ENCODE data around the gene PDGFD. TPM values are rescaled to one million over a fixed set of nuclear protein-coding genes. Genes with fewer than 3 reads are reported as not detected.

Gene PDGFD
- total RNA-seq, 1 donor from 2014 or later: 21.9 TPM

- H3K36me3 ChIP-seq: no peaks in the 10 kb centered on the region
- no peak for DNase-seq (ENCODE audit: extremely low spot score in 2 of 2)
- H3K4me3 ChIP-seq: no peak overlapping the region
- H3K4me1 ChIP-seq: peaks cover 11% of the 10 kb centered on the region
- no peaks in the 10 kb centered on the region for H3K9me3 ChIP-seq
- H3K27me3 ChIP-seq: no peaks in the 10 kb centered on the region
- TF ChIP-seq POLR2A (IDR thresholded peaks at IDR 0.05) (no peak), POLR2AphosphoS5 (IDR thresholded peaks at IDR 0.05; ENCODE audit: insufficient read depth in 1 of 2, low read depth in 1 of 2) (no peak), CTCF (IDR thresholded peaks at IDR 0.05) (no peak)
- intact Hi-C loops (cut with DNase I): no loop called here
- H3K27ac ChIP-seq: no peak overlapping the region
Observed at GRCh38 chr11:104061853-104062521, 102.0 kb downstream of the PDGFD start.

GRCh38 chr11:104060820-104061219 lies 103.1 kb downstream of the PDGFD start:
- no peaks in the 10 kb centered on the region for H3K36me3 ChIP-seq
- intact Hi-C loops (cut with DNase I): no loop called here
- H3K9me3 ChIP-seq: no peaks in the 10 kb centered on the region
- TF ChIP-seq POLR2AphosphoS5 (IDR thresholded peaks at IDR 0.05; ENCODE audit: insufficient read depth in 1 of 2, low read depth in 1 of 2) (no peak), CTCF (IDR thresholded peaks at IDR 0.05) (no peak), POLR2A (IDR thresholded peaks at IDR 0.05) (no peak)
- no peak overlapping the region for H3K27ac ChIP-seq
- H3K27me3 ChIP-seq: no peaks in the 10 kb centered on the region
- no peak for DNase-seq (ENCODE audit: extremely low spot score in 2 of 2)
- no peak overlapping the region for H3K4me3 ChIP-seq
- peaks cover 11% of the 10 kb centered on the region for H3K4me1 ChIP-seq

DNA sequence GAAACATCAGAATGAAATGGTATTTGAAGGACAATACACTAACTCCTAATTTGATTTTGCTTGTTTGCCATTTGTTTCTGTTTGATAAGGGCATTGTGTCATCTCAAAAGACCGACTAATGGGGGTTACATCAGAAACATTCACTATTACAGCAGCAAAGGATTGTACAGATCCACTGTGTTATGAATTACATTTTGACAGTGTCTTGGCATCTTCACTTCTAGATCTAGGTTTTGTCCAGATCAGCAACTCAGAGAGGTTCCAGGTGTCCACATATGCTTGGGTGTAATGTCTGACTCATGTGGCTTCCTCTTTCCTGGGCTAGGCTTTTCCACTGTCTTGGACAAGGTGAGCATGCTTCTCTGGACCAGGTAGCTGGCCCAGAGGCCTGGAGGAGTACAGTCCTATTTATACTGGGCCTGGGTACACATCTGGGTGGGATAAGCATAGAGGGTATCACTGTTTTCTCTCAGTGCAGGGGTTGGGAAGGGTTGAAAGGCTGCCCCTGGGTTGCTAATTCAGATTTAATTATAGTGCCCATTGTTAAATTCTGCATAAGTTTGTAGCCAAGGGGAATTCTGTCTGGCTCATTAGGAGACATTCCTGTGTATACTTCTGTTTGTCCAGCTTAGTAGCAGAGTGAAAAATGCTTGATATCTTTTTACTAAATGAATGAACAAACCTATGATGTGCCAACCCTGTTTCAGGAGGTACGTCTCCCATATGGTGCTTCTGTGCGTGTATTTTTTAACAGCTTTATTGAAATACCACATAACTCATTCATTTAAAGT lies 103.7 kb downstream of the PDGFD start:
- no peak for DNase-seq (ENCODE audit: extremely low spot score in 2 of 2)
- peaks cover 12% of the 10 kb centered on the region for H3K4me1 ChIP-seq
- no peak for TF ChIP-seq CTCF (IDR thresholded peaks at IDR 0.05)
- TF ChIP-seq POLR2A (IDR thresholded peaks at IDR 0.05): no peak
- TF ChIP-seq POLR2AphosphoS5 (IDR thresholded peaks at IDR 0.05; ENCODE audit: insufficient read depth in 1 of 2, low read depth in 1 of 2): no peak
- H3K9me3 ChIP-seq: no peaks in the 10 kb centered on the region
- H3K27me3 ChIP-seq: no peaks in the 10 kb centered on the region
- no peaks in the 10 kb centered on the region for H3K36me3 ChIP-seq
- no peak overlapping the region for H3K4me3 ChIP-seq
- H3K27ac ChIP-seq: no peak overlapping the region
- intact Hi-C loops (cut with DNase I): no loop called here

- Histone ChIP-seq H3K4me1 (peaks cover 23% of the 10 kb centered on the region), H3K4me3 (no peak overlapping the region), H3K36me3 (no peaks in the 10 kb centered on the region), H3K27me3 (no peaks in the 10 kb centered on the region), H3K27ac (no peak overlapping the region), H3K9me3 (no peaks in the 10 kb centered on the region)
- DNase-seq (ENCODE audit: extremely low spot score in 2 of 2): no peak
- TF ChIP-seq POLR2AphosphoS5 (IDR thresholded peaks at IDR 0.05; ENCODE audit: insufficient read depth in 1 of 2, low read depth in 1 of 2) (no peak), POLR2A (IDR thresholded peaks at IDR 0.05) (no peak), CTCF (IDR thresholded peaks at IDR 0.05) (no peak)
- intact Hi-C loops (cut with DNase I): no loop called here
Observed at GRCh38 chr11:104058680-104059079, 105.3 kb downstream of the PDGFD start.

DNA sequence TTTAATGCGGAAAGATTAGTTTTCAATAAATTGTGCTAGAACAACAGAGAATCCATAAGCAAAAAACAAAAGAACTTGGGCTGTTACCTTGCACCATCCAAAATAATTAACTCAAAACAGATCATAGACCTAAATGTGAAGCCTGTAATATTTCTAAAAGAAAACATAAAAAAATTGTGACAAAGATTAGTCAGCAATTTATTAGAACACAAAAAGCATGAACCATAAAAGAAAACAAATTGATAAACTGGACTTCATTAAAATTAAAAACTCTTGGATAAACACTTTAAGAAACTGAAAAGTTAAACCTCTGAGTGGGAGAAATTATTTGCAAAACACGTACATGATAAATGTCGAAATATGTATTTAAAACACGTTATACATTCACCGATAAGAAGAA lies 106.0 kb downstream of the PDGFD start:
- H3K27ac ChIP-seq: no peak overlapping the region
- TF ChIP-seq POLR2A (IDR thresholded peaks at IDR 0.05): no peak
- no peak for TF ChIP-seq POLR2AphosphoS5 (IDR thresholded peaks at IDR 0.05; ENCODE audit: insufficient read depth in 1 of 2, low read depth in 1 of 2)
- TF ChIP-seq CTCF (IDR thresholded peaks at IDR 0.05): no peak
- no peak for DNase-seq (ENCODE audit: extremely low spot score in 2 of 2)
- no peaks in the 10 kb centered on the region for H3K27me3 ChIP-seq
- no peaks in the 10 kb centered on the region for H3K9me3 ChIP-seq
- H3K4me1 ChIP-seq: peaks cover 25% of the 10 kb centered on the region
- H3K4me3 ChIP-seq: no peak overlapping the region
- intact Hi-C loops (cut with DNase I): no loop called here
- H3K36me3 ChIP-seq: no peaks in the 10 kb centered on the region
